ENCODE measurements around the gene PLEKHM2.
"Not testable (repeated sequence)": the region's sequence is repeated elsewhere in the genome, so short reads cannot be mapped to it uniquely, and the experiment has no call there.

Gene PLEKHM2, protein sequence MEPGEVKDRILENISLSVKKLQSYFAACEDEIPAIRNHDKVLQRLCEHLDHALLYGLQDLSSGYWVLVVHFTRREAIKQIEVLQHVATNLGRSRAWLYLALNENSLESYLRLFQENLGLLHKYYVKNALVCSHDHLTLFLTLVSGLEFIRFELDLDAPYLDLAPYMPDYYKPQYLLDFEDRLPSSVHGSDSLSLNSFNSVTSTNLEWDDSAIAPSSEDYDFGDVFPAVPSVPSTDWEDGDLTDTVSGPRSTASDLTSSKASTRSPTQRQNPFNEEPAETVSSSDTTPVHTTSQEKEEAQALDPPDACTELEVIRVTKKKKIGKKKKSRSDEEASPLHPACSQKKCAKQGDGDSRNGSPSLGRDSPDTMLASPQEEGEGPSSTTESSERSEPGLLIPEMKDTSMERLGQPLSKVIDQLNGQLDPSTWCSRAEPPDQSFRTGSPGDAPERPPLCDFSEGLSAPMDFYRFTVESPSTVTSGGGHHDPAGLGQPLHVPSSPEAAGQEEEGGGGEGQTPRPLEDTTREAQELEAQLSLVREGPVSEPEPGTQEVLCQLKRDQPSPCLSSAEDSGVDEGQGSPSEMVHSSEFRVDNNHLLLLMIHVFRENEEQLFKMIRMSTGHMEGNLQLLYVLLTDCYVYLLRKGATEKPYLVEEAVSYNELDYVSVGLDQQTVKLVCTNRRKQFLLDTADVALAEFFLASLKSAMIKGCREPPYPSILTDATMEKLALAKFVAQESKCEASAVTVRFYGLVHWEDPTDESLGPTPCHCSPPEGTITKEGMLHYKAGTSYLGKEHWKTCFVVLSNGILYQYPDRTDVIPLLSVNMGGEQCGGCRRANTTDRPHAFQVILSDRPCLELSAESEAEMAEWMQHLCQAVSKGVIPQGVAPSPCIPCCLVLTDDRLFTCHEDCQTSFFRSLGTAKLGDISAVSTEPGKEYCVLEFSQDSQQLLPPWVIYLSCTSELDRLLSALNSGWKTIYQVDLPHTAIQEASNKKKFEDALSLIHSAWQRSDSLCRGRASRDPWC

DNA sequence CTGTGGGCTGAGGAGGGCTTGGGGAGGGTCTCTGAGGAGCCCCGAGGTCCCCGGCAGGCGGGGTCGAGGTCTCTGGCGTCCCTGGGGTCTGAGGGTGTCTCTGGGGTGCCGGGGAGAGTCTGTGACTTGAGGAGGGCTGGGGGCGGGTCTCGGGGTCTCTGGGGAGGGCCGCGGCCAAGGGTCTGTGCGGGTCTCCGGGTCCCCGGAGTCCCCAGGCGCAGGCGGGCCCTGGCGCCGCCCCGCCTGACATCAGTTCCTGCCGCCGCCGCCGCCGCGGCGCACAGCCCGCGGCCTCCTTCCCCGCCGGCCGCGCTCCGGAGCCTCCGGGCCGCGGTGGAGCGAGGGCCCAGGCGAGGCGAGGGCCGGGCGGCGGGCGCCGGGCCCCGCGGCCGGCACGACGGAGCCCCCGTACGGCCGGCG, at the start of gene PLEKHM2:
Gene PLEKHM2, plus strand, starts transcription at position 279 of the 420 bp plus-strand sequence. CDS start 239 bp downstream, outside the sequence.
- peak in 2 of 4 experiments; percentile 11 to 51 for DNase-seq

DNA sequence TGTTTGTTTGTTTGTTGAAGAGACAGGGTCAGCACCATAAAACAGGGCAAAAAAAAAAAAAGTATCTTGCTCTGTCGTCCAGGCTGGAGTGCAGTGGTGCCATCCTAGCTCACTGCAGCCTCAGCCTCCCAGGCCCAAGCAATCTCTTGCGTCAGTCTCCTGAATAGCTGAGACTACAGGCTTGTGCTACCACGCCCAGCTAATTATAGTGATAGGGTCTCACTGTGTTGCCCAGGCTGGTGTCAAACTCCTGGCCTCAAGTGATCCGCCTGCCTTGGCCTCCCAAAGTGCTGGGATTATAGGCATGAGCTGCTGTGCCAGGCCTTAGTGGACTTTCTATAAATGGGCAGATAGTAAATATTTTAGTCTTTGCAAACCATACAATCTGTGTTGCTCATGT, 47.7 kb upstream of the PLEKHM2 start:
- no peak for DNase-seq

DNA sequence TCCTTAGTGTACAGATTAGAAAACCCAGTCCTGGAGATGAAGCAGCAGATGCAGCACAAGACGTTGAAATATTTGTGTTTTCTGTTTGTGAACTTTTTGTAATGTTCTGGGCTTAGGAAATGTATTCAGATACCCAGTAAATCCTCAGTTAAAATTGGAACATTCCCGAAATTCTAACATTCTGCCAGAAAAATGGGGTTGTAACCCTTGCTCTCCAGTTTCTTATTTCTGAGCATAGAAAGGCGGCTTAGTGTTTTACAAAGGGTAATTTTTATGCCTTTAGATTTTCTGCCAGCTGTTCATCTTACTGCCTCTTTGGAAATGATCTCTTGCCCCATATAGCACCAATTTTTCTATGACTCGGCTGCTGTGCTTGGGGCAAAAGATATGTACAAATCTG, 46.3 kb upstream of the PLEKHM2 start:
- no peak for DNase-seq

DNA sequence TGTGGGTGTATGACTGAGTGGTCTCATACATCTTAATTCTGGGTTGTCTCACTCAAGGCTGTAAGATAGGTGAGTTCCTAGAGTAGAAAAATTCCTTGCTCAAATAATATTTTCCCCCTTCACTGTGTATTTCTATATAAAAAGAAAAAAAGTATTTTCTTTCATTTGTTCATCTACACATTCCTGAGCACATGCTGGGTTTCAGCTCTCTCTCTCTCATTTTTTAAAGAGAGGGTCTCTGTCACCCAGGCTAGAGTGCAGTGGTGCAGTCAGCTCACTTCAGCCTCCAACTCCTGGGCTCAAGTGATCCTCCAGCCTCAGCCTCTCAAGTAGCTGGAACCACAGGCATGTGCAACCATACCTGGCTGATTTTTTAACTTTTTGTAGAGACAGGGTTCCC, 44.9 kb upstream of the PLEKHM2 start:
- DNase-seq, result no peak

DNA sequence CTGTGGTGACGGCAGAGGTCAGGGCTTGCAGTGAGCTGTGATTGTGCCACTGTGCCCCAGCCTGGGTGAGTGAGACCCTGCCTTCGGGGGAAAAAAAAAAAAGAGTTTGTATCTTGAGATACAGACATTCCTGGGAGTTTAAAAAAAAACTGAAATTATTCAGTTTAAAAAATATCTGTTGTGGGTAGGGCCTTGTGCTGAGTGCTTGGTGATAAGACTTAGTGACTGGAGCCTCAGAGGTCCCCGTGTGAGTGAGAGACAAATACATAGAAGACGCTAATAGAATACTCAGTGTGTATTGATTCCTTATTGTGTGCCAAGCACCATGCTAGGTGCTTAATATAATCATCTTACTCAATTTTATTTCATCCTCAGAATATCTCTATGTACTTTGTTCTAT, 44.2 kb upstream of the PLEKHM2 start:
- DNase-seq, result no peak

DNA sequence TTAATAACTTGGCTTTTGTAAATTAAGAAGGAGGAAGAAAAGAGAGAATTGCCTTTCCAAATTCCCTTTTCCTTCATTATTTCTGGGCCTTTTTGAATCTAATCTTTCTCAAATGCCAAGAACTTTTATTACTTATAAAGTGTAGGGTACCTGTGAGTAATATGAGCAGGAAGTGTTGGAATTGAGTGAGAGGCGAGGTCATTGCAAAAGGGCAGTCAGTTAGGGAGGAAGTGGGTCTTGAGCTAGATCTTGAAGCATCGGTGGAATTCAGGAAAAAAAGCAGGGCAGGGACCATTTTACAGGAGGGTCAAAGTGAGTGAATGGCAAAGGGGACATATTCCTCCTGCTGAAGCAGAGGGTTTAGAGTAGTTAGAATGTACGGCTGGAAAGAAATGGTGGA, 43.5 kb upstream of the PLEKHM2 start:
- no peak for DNase-seq

DNA sequence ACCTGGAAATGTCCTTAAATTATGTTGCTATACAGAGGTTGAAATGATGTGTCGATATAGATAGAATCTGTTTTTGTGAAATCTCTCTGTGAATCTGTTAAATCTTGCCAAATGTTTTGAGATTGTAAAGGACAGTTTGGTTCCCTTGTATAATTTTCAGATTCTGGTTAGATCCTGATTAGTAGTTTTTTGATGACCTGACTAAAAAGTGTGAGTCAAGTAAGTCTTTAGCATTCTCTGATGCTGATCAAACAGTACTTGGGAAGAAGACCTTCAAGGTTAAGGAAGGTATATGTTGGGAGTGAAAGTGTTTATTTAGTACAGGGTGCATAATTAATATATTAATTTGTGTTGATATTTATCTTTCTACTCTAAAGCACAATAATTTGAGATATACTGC, 34.2 kb upstream of the PLEKHM2 start:
- DNase-seq, result no peak

DNA sequence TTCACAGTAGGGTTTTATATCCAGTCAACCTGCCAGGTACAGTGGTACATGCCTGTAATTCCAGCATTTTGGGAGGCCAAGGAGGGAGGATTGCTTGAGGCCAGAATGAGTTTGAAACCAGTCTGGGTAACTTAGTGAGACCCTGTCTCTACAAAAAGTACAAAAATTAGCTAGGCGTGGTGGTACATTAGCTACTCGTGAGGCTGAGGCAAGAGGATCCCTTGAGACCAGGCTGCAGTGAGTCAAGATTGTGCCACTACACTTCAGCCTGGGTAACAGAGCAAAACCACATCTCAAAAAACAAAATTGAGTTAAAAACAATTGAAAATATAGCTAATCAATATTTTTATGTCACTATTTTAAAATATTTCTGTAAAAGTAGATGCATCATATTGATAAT, 33.7 kb upstream of the PLEKHM2 start:
- DNase-seq, result no peak

DNA sequence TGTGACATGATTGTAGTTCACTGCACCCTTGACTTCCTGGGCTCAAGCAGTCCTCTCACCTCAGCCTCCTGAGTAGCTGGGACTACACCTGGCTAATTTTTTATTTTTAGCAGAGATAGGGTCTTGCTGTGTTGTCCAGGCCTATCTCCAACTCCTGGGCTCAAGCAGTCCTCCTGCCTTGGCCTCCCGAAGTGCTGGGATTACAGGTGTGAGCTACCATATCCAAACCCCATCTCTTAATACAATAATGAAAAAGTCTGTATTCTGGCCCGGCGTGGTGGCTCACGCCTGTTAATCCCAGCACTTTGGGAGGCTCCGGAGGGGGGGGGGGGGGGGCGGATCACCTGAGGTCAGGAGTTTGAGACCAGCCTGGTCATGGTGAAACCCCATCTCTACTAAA, 32.0 kb upstream of the PLEKHM2 start:
- not testable (repeated sequence) for DNase-seq

DNA sequence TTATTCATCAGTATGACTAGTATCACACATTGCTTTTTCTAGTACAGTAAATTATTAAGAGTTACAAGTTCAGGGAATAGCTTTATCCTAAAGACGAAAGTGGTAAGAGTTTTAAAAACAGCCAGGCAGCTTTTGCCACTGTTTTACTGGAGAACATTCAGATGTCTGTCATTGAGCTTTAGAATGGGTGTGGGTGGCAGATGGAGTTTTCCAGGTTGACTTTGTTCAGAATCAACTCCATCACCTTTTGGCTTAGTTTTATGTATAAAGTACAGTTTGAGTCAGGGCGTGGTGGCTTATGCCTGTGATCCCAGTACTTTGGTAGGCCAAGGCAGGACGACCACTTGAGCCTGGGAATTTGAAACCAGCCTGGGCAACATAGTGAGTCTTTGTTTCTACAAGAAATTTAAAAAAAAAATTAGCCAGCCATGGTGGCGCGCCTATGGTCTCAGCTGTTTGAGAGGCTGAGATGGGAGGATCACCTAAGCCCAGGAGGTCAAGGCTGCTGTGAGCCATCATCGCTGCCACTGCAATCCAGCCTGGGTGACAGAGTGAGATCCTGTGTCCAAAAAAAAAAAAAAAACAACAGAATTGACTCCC, 29.9 kb upstream of the PLEKHM2 start:
- DNase-seq, result no peak

DNA sequence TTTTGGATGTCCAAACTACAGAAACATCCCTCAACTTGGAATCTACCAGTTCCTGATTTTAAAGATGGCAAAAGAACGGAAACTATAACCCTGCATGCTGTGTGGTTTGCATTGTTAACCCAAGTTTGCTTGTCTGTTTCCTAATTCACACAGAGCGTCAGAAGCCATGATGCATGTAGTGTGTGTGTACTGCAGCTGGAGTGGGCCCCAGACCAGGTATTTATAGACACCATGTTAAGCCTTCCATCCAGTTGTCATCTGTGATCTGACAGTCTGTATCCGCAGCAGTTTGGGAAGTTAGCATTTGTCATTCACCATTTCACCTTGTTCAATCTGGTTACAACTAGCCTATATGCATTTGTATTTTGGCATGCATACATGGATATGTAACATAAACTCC, 27.7 kb upstream of the PLEKHM2 start:
- DNase-seq, result no peak

DNA sequence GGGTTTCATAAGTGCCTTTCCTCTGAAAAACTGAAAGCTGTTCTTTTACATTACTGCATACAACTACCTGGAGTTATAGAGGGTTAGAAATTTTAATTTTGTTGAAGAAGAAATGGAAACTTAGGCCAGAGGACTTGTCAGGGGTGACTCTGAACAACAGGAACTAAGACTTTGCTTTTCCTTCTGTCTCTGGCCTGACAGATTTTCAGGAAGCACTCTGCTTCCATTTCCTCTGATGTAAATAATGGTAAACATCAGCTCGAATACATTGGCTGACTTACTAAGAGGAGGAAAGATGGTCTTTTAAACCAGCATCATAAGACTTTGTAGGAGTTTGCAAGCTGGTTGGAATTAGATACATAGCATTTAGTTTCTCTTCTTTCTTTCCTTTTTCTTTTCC, 27.1 kb upstream of the PLEKHM2 start:
- DNase-seq, result no peak

DNA sequence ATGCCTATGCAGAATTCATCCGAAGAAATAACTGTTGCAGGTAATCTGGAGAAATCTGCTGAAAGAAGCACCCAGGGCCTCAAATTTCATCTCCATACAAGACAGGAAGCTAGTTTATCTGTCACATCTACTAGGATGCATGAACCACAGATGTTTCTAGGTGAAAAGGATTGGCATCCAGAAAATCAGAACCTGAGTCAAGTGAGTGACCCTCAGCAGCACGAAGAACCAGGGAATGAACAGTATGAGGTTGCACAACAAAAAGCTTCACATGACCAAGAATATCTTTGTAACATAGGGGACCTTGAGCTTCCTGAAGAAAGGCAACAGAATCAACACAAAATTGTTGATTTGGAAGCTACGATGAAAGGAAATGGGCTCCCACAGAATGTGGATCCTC, 24.0 kb upstream of the PLEKHM2 start:
- DNase-seq, result no peak

DNA sequence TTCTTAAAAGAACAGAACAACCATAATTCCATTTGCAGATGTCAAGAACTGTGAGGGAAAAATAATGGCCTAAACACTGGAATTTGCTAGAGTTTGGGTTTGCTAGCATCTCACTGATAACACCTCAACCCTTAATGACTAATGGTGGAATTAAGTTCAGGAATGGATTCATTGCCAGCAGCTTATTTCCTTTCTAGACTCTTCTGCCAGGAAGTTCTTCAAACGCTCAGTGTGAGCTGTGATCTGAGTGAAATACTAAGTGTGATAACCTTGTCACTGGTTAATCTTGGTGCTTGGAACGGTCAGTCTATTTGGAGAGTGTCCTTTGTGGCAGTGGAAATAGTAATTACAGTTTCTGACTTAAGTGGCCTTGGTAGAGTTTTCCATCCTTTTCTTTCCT, 21.6 kb upstream of the PLEKHM2 start:
- no peak for DNase-seq

DNA sequence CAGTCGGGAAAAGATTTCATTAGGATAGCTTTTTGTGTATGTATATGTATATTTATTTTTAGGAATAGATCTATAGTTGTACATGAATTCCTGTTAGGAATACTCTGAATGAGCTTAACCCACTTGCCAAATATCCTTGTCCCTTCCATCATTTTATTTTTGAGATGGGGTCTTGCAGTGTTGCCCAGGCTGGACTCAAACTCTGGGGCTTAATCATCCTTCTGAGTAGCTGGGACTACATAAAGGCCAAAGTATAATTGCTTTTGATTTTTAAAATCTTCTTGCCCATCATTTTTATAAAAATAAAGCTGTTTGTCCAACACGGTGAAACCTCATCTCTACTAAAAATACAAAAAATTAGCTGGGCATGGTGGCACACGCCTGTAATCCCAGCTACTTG, 20.2 kb upstream of the PLEKHM2 start:
- no peak for DNase-seq

DNA sequence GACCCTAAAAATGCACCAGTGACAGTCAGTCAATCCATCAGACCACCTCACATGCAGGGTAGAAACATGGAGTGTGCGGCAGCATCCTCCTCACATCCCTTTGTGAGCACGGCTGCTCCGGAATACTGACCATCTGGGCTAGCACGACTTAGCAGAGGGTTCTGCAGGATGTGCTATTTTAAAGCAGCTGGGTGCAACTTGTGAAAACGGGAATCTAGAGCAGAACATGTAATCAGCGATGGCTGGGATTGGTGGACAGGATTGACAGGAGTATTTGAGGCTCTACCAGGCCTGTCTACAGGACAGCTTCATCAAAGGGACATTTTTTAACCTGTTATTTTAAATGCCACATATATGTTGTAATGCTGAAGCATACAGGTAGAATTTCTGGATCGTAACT, 16.8 kb upstream of the PLEKHM2 start:
- no peak for DNase-seq

DNA sequence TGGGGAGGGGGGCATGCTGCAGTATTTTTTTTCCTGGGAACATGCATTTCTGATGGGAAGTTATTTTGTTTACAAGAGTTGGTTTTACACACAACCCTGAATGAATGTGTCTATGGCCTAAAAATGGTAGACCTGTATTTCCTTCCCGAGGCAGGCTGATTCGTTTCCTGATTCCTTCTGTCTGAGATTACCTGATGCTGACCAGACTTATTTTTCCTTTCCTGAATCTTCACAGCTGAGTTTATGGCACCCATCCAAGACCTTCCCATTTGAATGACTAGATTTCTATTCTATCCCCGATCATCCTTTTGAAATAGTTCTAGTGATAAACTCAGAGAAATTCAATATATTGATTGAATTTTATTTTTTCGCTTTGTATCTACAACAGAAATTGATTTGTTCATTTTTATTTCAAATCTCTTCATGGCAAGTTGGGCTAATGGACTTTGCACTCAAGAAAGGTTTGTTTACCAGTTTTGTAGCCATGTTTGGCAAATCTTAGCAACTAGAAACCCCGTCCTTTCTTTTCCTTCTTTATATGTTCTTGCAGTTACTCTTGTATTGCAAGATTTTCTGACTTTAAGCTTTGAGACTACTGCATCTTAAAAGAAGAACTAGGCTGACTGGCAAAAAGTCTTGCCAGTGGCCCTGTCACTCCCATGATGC, 15.9 kb upstream of the PLEKHM2 start:
- DNase-seq, result no peak

DNA sequence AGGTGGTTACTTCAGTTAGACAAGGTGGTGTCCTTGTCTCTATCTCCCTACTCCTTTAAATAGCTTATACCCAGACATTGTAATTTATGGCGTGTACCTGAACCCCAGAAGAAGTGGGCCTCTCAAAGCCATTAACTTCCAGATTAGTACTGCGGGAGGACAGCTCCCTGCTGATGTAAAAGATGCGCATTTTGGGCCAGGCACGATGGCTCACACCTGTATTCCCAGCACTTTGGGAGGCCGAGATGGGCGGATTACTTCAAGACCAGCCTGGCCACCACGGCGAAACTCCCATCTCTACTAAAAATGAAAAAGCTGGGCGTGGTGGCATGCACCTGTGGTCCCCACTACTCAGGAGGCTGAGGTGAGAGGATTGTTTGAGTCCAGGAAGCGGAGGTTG, 15.0 kb upstream of the PLEKHM2 start:
- no peak for DNase-seq

DNA sequence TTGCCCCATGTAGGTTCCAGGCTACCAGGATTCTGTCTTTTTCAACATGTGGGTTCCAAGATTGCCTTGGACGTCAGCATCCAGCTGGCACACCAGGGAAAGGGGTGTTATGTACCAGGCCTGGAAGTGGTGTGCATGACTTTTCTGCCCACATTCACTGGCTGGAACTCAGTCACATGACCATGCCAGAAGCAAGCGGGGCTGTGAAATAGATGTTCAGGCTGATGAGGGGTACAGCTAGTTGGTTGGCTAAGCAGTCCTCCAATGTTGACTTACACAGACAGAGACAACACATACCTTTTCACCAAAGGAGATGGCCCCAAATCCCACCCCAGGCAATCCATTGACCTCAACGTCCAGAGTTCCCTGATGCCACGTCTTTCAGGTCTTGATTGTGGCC, 14.3 kb upstream of the PLEKHM2 start:
- no peak for DNase-seq

DNA sequence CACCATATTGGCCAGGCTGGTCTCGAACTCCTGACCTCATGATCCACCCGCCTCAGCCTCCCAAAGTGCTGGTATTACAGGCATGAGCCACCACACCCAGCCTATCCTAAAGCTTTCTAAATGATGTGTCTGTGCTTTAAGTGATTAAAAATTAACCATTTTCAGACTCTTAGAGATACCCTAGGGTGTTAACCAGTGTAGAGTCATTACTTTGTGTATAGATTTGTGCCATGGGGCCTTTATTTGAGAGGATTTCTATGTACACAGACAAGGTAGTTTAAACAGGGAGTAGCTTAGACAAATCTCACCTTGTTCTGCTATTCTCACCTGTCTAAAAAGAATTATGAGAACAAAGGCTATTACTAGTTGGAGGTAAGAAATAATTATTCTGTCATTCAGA, 12.7 kb upstream of the PLEKHM2 start:
- no peak for DNase-seq

DNA sequence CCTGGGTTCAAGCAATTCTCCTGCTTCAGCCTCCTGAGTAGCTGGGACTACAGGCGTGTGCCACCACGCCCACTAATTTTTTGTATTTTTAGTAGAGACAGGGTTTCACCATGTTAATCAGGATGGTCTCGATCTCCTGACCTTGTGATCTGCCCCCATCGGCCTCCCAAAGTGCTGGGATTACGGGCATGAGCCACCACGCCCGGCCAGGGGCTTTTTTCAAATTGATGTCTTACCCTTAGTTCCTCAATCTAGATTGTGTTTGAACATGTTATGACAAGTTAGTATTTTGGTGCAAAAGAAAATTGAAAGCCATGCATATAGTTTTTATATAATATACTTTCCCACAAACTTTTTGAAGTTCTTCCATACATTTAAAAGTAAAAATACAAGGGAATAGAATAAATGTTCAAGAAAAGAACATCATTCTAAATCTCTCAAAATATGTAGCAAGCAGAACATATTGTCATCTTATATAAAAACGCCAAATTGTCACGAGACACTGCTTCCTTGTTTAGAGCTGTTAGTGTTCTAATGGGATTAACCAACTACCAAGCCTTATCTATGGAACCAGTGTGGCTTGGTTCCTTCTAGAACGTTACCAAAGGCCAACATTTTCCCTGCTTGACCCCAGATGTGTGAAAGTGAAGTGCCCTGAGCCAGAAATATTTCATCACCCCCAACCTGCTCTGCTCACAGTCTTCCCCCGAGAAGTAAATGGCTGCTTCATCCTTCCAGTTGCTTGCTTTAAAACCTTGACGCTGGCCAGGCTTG, 9.5 kb upstream of the PLEKHM2 start:
- no peak for DNase-seq

DNA sequence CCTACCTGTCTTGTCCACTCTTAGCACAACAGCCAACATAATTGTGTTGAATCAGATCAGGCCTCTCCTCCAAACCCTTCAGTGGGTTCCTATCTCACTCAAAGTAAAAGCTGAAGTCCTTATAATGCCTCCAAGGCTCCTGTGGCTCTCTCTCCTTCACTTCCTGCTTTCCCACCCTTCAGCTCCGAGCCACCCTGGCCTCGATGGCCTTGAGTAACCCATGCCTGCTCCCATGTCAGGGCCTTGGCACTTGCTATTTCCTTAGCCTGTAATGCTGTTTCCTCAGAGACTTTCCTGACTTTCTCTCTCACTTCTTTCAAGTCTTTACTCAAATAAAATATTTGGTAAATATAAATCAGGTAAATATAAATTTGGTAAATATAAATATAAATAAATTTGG, 8.1 kb upstream of the PLEKHM2 start:
- DNase-seq, result no peak
